T-helper 2 cell treated with Interferon-gamma antibody and Interleukin-4, amounts not matched to agents 5 μg/mL and 100 μg/mL, for 36 hours (primary cell): ENCODE data around the gene ERGIC2.
"Not testable (repeated sequence)": the region's sequence is repeated elsewhere in the genome, so short reads cannot be mapped to it uniquely, and the experiment has no call there.

ENCODE experiments used
- DNase-seq: peaks from one replicate; pipeline ENCODE4 v3.0.0; 2021; ENCODE audit warnings: low spot score
- H3K27ac Mint-ChIP-seq: one replicate; pipeline ENCODE4 v1.8.0; 2021; ENCODE audit warnings: mild to moderate bottlenecking, mixed read lengths
- H3K27me3 Mint-ChIP-seq: one replicate; pipeline ENCODE4 v1.8.0; 2021; ENCODE audit warnings: low read depth, mixed read lengths
- H3K36me3 Mint-ChIP-seq: one replicate; pipeline ENCODE4 v1.8.0; 2021; ENCODE audit warnings: low read depth, mixed read lengths
- H3K4me1 Mint-ChIP-seq: one replicate; pipeline ENCODE4 v1.8.0; 2021; ENCODE audit warnings: low read depth, mixed read lengths
- H3K4me3 Mint-ChIP-seq: one replicate; pipeline ENCODE4 v1.8.0; 2022; ENCODE audit warnings: mild to moderate bottlenecking, moderate library complexity, mixed read lengths
- H3K9me3 Mint-ChIP-seq: one replicate; pipeline ENCODE4 v1.8.0; 2021; ENCODE audit warnings: mixed read lengths

Gene ERGIC2

DNA sequence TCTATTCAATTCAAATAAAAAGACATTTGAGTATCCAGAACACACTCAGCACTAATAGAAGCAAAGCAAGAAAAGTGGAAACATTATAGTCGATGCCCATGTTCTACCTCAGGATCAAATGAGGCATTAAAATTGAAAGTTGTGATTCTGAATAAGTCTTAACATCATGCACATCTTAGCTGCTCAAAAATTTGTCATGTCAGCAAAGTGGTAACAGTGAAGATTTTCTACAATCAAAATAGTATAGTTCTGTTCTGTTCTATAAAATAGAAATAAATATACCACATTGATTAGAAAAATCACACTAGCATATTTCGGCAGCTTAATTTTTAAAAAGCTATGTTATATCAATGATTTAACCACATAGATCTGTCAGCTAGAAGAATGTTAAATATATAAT lies 74.7 kb downstream of the ERGIC2 start:
- Mint-ChIP-seq H3K4me1 (no peaks in the 10 kb centered on the region), H3K9me3 (no peaks in the 10 kb centered on the region), H3K27ac (no peak overlapping the region), H3K27me3 (no peaks in the 10 kb centered on the region), H3K36me3 (no peaks in the 10 kb centered on the region), H3K4me3 (no peak overlapping the region)
- DNase-seq, result no peak

DNA sequence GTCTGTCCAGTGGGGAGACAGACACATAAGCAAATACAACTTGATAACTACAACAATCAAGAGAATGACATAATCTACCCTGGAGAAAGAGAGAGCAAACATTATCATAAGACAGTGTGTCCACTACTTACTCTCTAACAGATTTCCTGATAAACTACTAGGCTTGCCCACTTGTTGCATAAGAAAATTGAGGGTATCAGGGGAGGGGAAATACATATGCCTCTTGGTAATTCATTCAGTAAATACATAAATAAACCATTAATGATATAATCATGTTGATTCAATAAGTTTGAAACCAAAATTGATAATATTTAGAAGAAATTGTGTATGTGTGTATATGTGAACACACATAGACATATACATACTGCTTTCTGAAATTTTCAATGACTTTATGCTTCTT lies 76.6 kb downstream of the ERGIC2 start:
- no peak for DNase-seq
- no peak overlapping the region for H3K27ac Mint-ChIP-seq
- H3K36me3 Mint-ChIP-seq, result no peaks in the 10 kb centered on the region
- no peaks in the 10 kb centered on the region for H3K9me3 Mint-ChIP-seq
- no peak overlapping the region for H3K4me3 Mint-ChIP-seq
- H3K27me3 Mint-ChIP-seq, result peaks cover 2% of the 10 kb centered on the region
- H3K4me1 Mint-ChIP-seq, result no peaks in the 10 kb centered on the region

DNA sequence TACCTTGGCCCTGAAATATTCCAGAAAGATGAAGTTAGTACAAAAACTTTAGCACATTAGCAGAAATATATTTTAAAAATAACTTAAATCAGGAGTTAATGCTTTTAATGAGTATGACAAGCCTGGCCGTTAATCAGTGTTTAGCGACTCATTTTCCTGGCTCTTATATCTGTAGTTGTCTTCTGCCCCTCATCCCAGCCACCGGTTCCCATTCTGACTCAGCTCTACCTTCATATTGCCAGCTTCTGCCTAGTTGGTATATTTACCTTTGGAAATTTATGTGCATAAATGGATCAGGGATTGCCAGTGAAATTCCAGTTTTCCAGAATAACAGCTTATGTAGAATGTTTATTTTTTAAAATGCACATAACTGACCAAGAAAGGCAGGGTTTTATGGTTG lies 79.9 kb downstream of the ERGIC2 start:
- Mint-ChIP-seq H3K27ac (no peak overlapping the region), H3K4me1 (no peaks in the 10 kb centered on the region), H3K9me3 (no peaks in the 10 kb centered on the region), H3K36me3 (no peaks in the 10 kb centered on the region), H3K4me3 (no peak overlapping the region), H3K27me3 (peaks cover 2% of the 10 kb centered on the region)
- DNase-seq, result no peak

DNA sequence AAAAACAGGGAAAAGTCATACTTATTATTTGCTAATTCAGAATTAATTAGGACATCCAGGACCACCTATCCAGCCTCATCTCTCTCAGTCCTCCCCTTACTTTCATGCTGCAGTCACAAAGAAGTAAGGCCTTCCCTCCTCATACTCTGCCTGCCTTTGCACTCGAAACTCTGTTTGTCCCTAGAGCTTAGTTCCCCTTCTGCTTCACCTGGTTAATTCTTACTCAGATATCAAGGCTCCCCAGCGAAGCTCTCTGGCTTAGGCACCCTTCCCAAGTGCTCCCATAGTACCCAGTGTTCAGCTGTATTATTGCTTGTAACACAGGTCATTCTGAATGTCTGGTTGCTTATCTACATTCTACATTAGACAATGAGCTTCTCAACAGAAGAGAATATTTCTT lies 81.3 kb downstream of the ERGIC2 start:
- H3K4me1 Mint-ChIP-seq, result no peaks in the 10 kb centered on the region
- no peak overlapping the region for H3K4me3 Mint-ChIP-seq
- H3K27ac Mint-ChIP-seq, result no peak overlapping the region
- H3K27me3 Mint-ChIP-seq, result peaks cover 2% of the 10 kb centered on the region
- no peak for DNase-seq
- H3K36me3 Mint-ChIP-seq, result no peaks in the 10 kb centered on the region
- no peaks in the 10 kb centered on the region for H3K9me3 Mint-ChIP-seq

DNA sequence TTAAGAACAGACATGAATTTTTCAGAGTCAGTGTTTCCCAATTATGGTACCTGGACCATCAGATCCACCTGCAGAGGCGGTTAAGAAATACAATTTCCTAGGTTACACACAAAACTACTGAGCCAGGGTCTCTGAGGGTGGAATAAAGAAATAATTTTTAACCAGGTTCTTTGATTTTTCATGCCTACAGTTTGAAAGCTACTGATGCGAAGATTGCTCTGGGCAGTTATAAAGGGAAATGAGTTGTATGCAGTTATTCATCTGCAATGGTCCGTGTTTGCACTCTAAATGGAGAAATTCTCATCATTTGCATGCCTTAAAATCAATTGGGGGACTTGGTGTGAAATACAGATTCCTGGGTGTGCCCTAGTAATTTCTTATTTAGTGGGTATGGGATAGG lies 89.7 kb downstream of the ERGIC2 start:
- Mint-ChIP-seq H3K36me3 (no peaks in the 10 kb centered on the region), H3K4me3 (no peak overlapping the region), H3K27ac (no peak overlapping the region), H3K9me3 (peaks cover 3% of the 10 kb centered on the region), H3K27me3 (no peaks in the 10 kb centered on the region), H3K4me1 (no peaks in the 10 kb centered on the region)
- no peak for DNase-seq

DNA sequence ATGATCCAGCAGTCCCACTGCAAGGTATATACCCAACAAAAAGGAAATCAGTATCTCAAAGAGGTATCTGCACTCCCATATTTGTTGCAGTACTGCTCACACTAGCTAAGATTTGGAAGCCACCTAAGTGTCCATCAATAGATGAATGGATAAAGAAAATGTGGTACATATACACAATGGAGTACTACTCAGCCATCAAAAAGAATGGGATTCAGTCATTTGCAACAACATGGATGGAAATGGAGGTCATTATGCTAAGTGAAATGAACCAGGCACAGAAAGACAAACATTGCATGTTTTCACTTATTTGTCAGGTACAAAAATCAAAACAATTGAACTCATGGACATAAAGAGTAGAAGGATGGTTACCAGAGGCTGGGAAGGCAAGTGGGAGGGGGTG lies 90.5 kb downstream of the ERGIC2 start:
- not testable (repeated sequence) for H3K27ac Mint-ChIP-seq, H3K9me3 Mint-ChIP-seq, H3K4me3 Mint-ChIP-seq, DNase-seq, H3K36me3 Mint-ChIP-seq, H3K27me3 Mint-ChIP-seq, H3K4me1 Mint-ChIP-seq

DNA sequence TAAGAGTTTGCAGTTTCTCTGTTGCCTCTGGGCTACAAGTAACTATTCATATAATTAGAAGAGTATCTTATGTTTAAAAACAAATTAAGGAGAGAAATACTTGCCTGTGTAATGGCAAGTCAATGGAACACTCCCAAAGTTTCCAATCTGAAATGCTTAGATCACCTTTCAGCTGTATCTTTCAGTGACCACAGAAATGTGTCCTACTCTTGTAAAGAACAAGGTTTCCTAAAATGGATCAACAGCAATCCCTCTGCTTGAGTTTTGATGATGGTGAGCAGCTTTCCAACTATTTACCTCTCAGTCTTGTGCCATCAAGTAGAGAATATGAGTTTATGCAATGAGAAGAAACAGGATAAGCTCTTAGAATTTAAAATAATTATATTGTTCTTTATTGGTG lies 92.9 kb downstream of the ERGIC2 start:
- Mint-ChIP-seq H3K27me3 (no peaks in the 10 kb centered on the region), H3K36me3 (no peaks in the 10 kb centered on the region), H3K4me1 (no peaks in the 10 kb centered on the region), H3K9me3 (peaks cover 3% of the 10 kb centered on the region), H3K4me3 (no peak overlapping the region), H3K27ac (no peak overlapping the region)
- no peak for DNase-seq

DNA sequence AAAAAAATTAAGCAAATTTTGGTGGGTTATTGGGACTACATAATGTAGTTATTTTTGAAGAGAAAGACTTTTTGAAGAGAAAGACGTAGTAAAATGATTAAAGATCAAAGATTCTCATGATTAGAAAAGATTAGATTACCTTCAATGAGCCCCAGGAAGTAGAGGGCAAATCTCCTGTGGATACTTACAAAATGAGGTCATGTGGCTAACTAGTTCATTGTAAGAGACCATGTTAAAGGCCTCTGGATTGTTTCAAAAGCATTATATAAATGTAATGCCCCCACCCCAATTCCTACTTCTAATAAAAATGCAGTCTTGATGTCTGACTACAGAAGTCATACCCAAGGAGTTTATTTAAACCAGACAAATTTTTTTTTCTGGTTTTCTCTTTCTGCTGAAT lies 93.3 kb downstream of the ERGIC2 start:
- DNase-seq, result no peak
- H3K27ac Mint-ChIP-seq, result no peak overlapping the region
- no peaks in the 10 kb centered on the region for H3K36me3 Mint-ChIP-seq
- no peaks in the 10 kb centered on the region for H3K4me1 Mint-ChIP-seq
- peaks cover 3% of the 10 kb centered on the region for H3K9me3 Mint-ChIP-seq
- H3K4me3 Mint-ChIP-seq, result no peak overlapping the region
- H3K27me3 Mint-ChIP-seq, result no peaks in the 10 kb centered on the region
